Right lobe of liver (tissue), 4 donors: ENCODE measurements around the gene ADGRD1.

Experiments used
- POLR2A ChIP-seq: fragments of 450-650 bp; IDR thresholded peaks from one replicate; pipeline ENCODE4 v1.6.1; 2017; ENCODE audit warnings: antibody characterized with exemption, mild to moderate bottlenecking
- TF ChIP-seq, protein P1 (sequence below), 4 donors: fragments of 200-600 bp in 3 of 4; fragments of 450-650 bp in 1 of 4; IDR thresholded peaks; one replicate each; pipeline versions ENCODE4 v1.5.1 to v1.8.0; 2016 to 2022; ENCODE audit warnings: antibody characterized with exemption in 4 of 4, mild to moderate bottlenecking in 2 of 4
- donor health status: DM: no; HTN: no; CAD: no.
- donor health status: DM: no; HTN: no; CAD: no.
- donor health status: DM: no; HTN: yes; CAD: no.

DNA sequence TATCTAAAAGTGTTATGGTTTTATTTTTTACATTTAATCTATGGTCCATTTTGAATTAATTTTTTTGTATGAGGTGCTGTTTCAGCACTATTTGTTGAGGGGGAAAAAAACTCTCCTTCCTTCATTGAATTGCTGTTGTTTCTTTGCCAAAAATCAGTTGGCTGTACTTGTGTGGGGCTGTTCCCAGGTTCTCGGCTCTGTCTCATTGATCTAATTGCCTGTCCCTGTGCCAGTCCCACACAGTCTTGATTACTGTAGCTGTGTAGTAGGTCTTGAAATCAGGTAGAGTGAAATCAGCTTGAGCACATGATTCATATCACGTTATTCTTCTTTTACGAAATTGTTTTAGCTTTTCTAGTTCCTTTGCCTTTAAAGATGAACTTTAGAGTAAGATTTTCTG is 109.7 kb downstream of the ADGRD1 start:
- TF ChIP-seq, protein P1, sequence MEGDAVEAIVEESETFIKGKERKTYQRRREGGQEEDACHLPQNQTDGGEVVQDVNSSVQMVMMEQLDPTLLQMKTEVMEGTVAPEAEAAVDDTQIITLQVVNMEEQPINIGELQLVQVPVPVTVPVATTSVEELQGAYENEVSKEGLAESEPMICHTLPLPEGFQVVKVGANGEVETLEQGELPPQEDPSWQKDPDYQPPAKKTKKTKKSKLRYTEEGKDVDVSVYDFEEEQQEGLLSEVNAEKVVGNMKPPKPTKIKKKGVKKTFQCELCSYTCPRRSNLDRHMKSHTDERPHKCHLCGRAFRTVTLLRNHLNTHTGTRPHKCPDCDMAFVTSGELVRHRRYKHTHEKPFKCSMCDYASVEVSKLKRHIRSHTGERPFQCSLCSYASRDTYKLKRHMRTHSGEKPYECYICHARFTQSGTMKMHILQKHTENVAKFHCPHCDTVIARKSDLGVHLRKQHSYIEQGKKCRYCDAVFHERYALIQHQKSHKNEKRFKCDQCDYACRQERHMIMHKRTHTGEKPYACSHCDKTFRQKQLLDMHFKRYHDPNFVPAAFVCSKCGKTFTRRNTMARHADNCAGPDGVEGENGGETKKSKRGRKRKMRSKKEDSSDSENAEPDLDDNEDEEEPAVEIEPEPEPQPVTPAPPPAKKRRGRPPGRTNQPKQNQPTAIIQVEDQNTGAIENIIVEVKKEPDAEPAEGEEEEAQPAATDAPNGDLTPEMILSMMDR (IDR thresholded peaks at IDR 0.05) = no peak
- TF ChIP-seq POLR2A = no peak
